ENCODE results near the gene DCDC2. TPM values are rescaled to one million over a fixed set of nuclear protein-coding genes. Genes with fewer than 3 reads are reported as not detected.
A peak's percentile ranks its signal among the peaks of the same experiment; 100 is the strongest.
"Not testable (repeated sequence)": the region's sequence is repeated elsewhere in the genome, so short reads cannot be mapped to it uniquely, and the experiment has no call there.

DCDC2 gene
- polyA plus RNA-seq (2013, experiment 1 of 2; ENCODE audit: insufficient read length) = not detected
- polyA plus RNA-seq (2013, experiment 2 of 2; ENCODE audit: insufficient read length) = not detected

DNA sequence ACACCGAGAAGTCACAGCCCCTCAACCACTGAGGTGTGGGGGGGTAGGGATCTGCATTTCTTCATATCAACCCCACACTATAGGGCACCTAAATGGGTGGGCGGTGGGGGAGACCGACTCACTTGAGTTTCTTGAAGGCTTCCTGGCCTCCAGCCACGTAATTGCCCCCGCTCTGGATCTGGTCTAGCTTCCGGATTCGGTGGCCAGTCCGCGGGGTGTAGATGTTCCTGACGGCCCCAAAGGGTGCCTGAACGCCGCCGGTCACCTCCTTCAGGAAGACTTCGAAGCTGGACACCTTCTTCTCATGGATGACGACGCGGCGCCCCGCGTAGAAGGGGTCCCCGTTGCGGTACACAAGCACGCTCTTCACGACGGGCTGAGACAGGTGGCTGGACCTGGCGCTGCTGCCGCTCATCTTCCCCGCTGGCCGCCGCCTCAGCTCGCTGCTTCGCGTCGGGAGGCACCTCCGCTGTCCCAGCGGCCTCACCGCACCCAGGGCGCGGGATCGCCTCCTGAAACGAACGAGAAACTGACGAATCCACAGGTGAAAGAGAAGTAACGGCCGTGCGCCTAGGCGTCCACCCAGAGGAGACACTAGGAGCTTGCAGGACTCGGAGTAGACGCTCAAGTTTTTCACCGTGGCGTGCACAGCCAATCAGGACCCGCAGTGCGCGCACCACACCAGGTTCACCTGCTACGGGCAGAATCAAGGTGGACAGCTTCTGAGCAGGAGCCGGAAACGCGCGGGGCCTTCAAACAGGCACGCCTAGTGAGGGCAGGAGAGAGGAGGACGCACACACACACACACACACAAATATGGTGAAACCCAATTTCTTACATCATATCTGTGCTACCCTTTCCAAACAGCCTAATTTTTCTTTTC, at the start of gene DCDC2:
Gene DCDC2 (minus strand): TSS at position 724 of the 883 bp plus-strand sequence. CDS start 309 bp downstream, at position 415.
- DNase-seq = no peak

DNA sequence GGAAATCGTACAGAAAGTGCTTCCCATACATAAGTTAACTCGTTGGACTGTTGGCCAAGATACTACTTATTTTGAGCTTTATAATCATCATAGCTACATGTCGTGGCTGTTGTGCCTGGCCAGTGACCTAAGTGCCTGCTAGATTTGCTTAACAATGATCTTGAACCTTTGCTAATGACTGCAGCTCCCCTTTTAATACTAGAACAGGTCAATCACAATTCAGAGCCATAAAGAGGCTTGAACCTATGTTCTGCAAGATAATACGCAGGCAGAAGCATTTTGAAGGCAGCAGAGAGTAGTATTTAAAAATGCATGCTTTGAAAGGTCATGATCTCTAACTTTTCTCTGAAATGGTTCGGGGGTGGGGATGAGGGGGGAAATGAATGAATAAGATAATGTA, 47.4 kb upstream of the DCDC2 start:
- DNase-seq = no peak

DNA sequence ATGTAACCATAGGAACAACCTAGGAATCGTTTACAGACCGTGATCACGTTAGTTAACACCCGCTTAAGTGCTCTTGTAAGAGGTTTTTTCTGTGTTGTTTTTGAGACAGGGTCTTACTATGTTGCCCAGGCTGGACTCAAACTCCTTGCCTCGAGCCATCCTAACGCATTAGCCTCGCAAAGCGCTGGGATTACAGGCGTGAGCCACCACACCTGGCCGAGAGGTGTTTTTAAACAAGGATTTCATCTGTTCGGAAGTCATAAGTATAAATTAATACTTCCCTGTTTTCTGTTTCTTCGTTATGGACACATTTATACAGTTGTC, 45.6 kb upstream of the DCDC2 start:
- DNase-seq = no peak

DNA sequence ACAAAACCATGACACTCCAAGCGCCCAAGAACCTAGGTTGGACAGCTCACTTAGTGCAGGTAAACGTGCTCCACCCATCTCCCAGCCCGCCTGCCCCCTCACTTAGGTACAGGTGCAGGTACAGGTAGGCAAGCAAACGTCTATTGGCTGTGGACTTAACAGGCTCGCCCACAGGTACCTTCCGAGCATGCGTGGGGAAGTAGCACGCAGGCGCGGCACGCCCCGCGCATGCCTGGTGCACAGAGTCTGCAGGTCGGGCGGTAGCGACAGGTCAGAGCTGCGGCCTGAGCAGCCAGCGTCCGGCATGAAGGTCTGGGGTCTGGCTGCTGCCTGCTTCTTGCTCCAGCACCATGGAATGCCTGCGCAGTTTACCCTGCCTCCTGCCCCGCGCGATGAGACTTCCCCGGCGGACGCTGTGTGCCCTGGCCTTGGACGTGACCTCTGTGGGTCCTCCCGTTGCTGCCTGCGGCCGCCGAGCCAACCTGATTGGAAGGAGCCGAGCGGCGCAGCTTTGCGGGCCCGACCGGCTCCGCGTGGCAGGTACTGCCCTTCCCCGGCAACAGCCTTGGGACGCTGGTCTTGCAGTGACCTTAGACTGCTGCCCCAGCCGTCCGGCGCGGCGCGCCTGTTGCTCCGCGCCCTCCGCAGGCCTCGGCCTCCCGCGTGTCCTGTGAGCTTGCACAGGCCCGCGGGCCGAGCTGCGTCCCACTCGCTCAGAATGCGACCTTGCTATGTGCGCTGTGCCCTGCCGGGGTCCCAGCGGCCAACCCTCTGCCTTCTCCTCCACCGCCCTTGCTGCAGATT, 45.0 kb upstream of the DCDC2 start, which contains the start of gene MRS2:
Gene MRS2 (plus strand): TSS at position 240 of the 804 bp plus-strand sequence. CDS start 111 bp downstream, at position 351.
- peak; percentile 67 for DNase-seq

DNA sequence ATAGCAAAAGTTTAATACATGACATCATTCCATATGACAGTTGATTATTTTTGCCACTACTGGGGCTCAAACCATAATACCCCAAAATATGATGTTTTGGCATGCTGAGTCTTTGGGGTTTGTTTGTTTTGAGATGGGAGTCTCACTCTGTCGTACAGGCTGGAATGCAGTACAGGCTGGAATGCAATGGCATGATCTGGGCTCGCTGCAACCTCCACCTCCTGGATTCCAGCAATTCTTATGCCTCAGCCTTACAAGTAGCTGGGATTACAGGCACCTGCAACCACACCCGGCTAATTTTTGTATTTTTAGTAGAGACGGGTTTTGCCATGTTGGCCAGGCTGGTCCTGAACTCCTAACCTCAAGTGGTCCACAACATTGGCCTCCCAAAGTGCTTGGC, 43.6 kb upstream of the DCDC2 start:
- no peak for DNase-seq

DNA sequence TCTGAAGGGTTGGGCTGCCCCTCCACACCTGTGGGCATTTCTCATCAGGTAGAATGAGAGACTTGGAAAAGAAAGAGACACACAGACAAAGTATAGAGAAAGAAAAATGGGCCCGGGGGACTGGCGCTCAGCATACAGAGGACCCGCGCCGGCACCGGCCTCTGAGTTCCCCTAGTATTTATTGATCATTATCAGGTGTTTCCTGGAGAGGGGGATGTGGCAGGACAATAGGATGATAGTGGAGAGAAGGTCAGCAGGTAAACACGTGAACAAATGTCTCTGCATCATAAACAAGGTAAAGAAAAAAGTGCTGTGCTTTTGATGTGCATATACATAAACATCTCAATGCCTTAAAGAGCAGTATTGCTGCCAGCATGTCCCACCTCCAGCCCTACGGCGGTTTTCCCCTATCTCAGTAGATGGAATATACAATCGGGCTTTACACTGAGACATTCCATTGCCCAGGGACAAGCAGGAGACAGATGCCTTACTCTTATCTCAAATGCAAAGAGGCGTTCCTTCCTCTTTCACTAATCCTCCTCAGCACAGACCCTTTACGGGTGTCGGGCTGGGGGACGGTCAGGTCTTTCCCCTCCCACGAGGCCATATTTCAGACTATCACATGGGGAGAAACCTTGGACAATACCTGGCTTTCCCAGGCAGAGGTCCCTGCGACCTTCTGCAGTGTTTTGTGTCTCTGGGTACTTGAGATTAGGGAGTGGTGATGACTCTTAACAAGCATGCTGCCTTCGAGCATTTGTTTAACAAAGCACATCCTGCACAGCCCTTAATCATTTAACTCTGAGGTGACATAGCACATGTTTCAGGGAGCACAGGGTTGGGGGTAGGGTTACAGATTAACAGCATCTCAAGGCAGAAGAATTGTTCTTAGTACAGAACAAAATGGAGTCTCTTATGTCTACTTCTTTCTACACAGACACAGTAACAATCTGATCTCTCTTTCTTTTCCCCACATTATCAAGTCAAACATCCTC, 42.5 kb upstream of the DCDC2 start:
- not testable (repeated sequence) for DNase-seq

DNA sequence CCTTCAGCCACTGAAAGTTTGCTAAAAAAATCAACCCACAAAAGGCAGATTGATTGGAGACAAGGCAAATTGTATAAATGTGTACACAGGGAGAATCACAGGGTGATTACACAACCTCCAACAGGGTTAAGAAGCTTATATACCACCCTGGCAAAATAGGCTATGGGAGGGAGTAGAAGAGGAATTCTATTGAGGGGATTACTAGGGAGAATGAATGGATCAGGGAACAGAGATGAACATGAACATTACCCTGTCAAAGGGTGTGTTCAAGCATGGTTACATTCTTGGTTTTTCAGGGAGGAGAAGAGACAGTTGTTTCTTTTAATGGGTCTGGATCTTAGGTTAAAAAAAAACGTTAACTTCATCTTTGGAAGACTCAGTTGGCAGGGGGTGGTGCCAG, 39.8 kb upstream of the DCDC2 start:
- no peak for DNase-seq

DNA sequence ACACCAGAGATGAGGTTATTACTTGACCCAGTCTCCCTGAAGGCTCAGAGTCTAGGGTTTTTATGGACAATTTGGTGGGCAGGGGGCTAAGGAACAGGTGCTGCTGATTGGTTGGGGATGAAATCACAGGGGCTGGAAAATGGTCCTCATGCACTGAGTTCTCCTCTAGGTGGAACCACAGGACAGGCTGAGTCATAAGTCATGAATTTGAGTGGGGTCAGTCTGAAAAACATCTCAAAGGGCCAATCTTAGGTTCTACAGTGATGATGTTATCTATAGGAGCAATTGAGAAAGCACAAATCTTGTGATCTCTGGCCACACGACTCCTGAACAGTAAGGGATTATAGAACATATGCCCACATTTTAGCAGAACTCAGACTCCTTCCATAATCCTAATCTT, 39.0 kb upstream of the DCDC2 start:
- DNase-seq = no peak

DNA sequence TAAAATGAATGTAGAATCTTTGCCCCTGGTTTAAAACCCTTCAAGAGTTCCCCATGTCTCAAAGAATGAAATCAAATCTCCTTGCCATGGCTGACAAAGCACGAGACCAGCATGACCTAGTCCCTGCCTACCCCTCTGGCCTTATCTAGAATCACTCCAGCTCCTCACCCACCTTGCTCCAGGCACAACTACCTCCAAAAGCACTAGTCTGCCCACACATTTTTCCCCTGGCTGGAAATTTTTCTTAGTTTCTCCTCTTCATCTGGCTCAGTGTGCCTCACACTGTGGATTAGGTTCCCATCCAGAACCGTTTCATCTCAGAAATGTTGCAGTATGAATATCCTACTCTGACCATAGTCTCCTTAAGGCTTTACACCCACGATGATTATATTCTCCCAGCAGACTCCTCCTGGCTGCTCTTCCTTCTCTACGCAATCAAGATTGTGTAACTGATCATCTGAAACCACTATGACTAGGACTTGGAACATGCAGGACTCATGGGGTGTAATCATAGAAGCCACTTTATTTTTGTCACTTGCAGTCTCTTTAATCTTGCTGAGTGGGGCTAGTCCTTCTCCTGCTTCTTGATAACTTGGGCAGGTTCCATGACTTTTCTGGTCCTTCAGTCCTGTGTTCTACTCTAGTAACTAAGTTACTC, 37.0 kb upstream of the DCDC2 start:
- DNase-seq = peak; percentile 35

DNA sequence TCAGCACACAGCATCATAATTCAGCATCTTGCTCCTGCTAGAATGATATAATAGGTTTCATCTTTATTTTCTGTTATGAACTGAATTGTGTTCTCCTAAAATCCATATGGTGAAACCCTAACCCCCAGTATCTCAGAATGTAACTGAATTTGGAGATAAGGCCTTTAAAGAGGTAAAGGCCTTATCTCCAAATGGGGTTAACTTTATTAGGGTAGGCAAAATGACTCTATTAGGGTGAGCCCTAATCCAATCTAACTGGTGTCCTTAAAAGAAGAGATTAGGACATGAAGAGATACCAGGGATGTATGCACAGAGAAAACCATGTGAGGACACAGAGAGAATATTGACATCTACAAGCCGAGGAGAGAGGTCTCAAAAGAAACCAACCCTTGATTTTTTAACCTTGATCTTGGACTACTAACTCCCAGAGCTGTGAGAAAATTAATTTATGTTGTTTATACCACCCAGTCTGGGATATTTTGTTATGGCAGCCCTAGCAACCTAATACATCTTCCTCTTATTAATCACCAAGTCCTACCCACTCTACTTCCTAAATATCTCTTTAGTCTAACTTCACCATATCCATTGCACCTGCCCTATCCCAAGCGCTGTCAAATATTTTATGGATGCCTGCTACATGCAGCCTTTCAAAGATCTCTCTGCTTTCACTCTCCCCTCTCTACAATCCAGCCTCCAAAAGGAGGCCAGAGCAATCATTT, 36.4 kb upstream of the DCDC2 start:
- no peak for DNase-seq

DNA sequence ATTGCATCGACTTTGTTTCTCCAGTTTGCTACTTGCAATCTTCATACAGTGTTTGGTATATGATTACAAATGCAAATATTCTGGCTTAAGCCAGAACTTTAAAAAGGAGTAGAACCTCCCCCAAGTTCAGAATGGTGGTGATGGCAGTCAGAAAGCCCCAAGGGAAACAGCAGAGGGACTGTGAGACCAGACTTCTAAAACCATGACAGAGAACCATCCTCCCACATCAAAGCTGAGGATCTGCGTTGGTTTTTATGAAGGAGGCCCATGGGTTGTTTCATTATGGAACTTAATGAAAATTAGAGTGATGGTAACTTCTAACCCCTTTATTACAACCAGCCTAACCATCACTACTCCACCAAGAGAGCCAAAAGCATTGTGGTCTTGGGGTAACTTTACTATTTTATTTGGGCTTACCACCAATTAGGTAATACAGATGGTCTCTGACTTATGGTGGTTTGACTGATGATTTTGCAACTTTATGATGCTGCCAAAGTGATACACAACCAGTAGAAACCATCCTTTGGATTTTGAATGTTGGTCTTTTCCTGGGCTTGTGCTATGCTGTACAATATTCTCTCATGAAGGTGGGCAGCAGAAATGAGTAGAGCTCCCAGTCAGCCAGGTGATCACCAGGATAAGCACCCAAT, 34.0 kb upstream of the DCDC2 start:
- DNase-seq = no peak

DNA sequence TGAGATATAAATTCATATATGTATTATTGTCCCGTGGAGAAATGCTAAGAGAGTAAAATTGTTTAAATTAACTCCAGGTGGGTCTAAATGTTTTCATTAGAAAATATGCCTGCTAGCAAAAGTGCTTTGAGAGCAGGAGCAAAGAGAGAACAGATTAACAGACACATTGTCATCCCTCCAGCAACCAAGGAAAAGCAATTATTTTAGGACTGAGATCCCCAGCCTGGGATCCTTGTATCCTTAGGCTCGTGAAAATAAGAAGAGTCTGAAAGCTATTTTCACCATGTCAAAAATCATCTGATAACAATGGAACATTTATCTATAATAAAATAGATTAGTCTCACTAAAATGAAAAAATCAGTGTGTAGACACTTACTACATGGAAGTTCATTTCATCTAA, 33.3 kb upstream of the DCDC2 start:
- no peak for DNase-seq

DNA sequence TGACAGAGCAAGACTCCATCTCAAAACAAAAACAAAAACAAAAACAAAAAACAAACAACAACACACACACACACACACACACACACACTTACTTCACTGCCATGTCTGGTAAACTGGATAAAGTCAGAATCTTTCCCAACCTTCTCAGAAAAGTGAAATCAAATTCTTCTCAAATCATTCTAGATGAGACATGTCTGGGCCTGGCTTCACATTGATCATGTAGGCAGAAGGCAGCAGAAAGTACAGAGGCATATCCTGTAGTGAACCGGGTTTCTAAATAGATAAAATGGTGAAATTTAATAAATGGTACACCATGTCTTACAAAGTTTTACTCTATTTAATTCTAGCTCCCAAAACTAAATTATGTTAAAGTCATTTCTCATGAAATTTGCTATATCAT, 30.0 kb upstream of the DCDC2 start:
- DNase-seq = no peak

DNA sequence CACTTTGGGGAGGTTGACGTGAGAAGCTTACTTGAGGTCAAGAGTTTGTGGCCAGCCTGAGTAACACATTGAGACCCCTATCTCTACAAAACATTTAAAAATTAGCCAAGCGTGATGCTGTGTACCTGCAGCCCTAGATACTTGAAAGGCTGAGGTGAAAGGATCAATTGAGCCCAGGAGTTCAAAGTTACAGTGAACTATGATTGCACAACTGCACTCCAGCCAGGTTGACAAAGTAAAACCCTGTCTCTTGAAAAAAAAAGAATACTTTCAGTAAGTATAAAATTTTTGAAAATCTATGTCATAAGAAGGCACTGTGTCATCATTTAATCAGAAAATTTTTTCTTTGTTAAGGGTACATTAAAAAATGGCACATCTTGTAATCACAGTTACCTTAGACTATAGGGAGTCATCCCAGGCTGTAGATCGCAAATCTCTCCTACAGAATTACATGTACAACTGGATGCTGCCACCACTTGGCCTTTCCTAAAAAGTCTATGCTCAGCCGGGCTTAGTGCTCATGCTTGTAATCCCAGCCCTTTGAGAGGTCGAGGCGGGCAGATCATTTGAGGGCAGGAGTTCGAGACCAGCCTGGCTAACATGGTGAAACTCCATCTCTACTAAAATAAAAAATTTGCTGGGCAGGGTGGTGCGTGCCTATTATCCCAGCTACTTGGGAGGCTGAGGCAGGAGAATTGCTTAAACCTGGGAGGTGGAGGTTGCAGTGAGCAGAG, 27.8 kb upstream of the DCDC2 start:
- DNase-seq = no peak

DNA sequence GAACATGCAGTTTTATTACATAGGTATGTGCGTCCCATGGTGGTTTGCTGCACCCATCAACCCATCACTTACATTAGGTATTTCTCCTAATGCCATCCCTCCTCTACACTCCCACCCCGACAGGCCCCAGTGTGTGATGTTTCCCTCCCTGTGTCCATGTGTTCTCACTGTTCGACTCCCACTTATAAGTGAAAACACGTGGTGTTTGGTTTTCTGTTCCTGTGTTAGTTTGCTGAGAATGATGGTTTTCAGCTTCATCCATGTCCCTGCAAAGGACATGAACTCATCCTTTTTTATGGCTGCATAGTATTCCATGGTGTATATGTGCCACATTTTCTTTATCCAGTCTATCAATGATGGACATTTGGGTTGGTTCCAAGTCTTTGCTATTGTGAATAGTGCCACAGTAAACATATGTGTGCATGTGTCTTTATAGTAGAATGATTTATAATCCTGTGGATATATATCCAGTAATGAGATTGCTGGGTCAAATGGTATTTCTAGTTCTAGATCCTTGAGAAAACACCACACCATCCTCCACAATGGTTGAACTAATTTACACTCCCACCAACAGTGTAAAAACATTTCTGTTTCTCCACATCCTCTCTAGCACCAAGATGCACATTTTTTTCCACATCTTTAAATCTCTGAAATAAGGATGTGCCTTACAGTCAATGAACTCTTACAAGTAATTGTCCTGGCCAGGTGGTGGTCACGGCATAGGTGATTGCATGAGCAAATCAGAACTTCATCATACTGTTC, 26.7 kb upstream of the DCDC2 start:
- not testable (repeated sequence) for DNase-seq

DNA sequence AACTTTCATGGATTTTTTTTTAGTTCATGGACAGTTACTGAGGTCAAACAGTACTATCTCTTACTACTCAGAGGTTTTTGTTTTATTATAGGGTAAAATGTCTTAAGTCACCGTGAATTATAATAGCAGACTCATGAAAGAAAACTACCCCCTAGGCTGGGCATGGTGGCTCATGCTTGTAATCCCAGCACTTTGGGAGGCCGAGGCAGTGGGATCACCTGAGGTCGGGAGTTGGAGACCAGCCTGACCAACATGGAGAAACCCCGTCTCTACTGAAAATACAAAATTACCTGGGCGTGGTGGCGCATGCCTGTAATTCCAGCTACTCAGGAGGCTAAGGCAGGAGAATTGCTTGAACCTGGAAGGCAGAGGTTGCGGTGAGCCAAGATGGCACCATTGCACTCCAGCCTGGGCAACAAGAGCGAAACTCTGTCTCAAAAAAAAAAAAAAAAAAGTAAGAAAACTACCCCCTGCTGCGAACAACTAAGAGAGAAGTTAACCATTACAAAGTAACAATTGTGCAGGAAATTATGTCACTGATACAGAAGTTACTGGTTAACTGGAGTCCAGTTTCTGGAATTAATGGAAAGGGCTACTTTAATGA, 25.1 kb upstream of the DCDC2 start:
- not testable (repeated sequence) for DNase-seq

DNA sequence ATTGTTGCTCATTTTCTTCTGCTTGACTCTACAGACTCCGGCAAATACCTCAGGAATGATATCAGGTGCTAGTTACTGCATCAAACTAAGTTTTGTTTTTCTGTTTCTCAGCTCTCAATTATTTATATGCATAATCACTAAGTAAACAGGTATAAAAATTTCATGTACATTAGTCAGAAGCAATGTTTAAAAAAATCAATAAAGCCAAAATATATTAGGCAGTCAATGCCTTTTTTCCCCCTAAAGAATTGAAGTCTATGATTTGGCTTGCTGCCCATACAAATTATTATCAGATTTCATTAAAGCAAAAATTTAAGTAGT, 24.3 kb upstream of the DCDC2 start:
- DNase-seq = no peak

DNA sequence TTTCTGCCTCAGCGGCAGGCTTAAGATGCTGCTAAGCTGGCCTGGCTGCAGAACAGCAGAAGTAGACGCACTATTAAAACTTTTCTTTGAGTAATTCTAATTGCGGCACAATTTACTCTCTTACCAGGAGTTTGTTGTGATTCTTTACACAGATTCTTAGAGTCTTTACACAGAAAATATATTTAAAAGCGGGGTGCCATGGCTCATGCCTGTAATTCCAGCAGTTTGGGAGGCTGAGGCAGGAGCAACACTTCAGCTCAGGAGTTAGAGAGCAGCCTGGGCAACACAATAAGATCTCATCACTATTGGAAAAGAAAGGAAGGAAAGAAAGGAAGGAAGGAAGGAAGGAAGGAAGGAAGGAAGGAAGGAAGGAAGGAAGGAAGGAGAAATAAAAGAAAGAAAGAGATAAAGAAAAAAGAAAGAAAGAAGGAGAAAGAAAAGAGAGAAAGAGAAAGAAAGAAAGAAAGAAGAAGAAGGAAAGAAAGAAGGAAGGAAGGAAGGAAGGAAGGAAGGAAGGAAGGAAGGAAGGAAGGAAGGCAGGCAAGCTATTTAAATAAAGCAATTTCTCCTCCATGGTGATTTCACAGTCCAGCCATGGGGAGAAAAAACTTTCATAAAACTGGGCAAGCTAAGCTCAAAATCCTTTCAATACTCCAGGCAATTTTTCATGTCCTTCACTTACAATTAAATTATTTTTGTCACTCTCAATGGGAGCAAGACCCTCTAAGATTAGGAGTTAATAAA, 23.8 kb upstream of the DCDC2 start:
- no peak for DNase-seq

All from fibroblast of skin of abdomen (primary cell).